ENCODE results near the gene RGS3.

DNA sequence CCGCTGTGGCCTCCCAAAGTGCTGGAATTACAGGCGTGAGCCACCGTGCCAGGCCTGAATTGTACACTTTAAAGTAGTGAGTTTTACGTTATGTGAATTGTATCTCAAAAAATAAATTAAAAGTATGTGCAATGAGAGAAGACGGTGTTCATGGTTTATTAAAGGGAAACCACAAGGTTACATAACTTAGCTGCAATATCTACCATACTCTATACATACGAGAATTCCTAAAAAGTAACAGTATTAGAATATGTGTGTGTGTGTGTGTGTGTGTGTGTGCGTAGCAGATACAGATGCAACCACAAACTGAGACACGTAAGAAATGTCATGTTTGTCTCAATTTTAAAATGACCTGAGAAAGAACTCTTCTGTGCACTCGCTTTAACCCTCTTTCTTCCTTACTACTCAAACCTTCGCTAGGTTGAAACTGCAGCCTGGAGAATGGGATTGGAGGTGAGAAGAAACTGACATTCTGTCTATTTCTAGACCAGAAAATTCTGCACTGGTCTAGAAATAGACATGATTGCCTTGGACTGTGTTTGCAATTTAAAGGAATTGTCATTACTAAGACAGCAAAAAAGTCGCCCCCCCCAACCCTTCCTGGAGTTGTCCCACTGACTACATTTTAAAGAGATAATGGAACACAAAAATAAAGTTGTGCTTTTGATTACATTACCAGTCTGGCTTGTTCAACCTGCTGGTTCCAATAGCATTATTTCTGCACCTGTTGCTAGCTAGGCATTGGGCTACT is 167.0 kb downstream of the RGS3 start:
- TF ChIP-seq, protein P1, sequence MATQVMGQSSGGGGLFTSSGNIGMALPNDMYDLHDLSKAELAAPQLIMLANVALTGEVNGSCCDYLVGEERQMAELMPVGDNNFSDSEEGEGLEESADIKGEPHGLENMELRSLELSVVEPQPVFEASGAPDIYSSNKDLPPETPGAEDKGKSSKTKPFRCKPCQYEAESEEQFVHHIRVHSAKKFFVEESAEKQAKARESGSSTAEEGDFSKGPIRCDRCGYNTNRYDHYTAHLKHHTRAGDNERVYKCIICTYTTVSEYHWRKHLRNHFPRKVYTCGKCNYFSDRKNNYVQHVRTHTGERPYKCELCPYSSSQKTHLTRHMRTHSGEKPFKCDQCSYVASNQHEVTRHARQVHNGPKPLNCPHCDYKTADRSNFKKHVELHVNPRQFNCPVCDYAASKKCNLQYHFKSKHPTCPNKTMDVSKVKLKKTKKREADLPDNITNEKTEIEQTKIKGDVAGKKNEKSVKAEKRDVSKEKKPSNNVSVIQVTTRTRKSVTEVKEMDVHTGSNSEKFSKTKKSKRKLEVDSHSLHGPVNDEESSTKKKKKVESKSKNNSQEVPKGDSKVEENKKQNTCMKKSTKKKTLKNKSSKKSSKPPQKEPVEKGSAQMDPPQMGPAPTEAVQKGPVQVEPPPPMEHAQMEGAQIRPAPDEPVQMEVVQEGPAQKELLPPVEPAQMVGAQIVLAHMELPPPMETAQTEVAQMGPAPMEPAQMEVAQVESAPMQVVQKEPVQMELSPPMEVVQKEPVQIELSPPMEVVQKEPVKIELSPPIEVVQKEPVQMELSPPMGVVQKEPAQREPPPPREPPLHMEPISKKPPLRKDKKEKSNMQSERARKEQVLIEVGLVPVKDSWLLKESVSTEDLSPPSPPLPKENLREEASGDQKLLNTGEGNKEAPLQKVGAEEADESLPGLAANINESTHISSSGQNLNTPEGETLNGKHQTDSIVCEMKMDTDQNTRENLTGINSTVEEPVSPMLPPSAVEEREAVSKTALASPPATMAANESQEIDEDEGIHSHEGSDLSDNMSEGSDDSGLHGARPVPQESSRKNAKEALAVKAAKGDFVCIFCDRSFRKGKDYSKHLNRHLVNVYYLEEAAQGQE (IDR thresholded peaks at IDR 0.05; ENCODE audit: low read depth) = no peak
- TF ChIP-seq RAD21 (IDR thresholded peaks at IDR 0.05; ENCODE audit: low read depth) = no peak
- no peak for TF ChIP-seq CREB1 (IDR thresholded peaks at IDR 0.05; ENCODE audit: low read depth)
- TF ChIP-seq EGR1 (IDR thresholded peaks at IDR 0.05) = no peak
- TF ChIP-seq EP300 (IDR thresholded peaks at IDR 0.05; ENCODE audit: borderline replicate concordance) = no peak
- no peak for TF ChIP-seq YY1 (IDR thresholded peaks at IDR 0.05; ENCODE audit: low read depth)
- no peak for TF ChIP-seq TCF12 (IDR thresholded peaks at IDR 0.05; ENCODE audit: low read depth)
- TF ChIP-seq TAF1 (IDR thresholded peaks at IDR 0.05; ENCODE audit: low read depth) = no peak

Measured in Ishikawa (cell line).